ENCODE results near the gene NLE1.
"Not testable (repeated sequence)": the region's sequence is repeated elsewhere in the genome, so short reads cannot be mapped to it uniquely, and the experiment has no call there.

Gene NLE1

GRCh38 chr17:35141681-35142466 is at the start of gene NLE1:
TSS of gene NLE1 (minus strand) at chr17:35142303. CDS start at chr17:35142275, 28 bp downstream.
- DNase-seq: peak; percentile 37

DNA sequence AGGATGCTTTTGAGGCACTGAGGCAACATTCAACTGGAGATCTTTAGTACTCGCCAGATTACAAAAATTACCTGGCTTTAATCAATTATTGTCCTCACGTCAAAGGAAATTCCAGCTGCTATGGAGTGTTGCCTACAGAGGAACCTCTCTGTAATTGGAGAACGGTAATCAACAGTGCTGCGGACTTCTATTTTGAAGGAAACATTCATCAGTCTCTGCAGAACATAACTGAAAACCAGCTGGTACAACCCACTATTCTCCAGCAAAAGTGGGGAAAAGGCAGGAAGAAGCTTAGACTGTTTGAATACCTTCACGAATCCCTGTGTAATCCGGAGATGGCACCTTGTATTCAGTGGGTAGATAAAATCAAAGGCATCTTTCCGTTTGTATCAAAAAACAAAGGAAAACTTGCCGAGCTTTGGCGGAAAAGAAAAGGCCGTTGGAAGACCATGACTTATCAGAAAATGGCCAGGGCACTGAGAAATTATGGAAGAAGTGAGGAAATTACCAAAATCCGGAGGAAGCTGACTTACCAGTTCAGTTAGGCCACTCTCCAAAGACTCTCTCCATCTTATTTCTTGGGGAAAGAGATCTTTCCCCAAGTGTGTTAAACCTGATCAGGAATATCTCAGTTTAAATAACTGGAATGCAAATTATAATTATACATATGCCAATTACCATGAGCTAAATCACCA is 49.0 kb upstream of the NLE1 start:
- no peak for DNase-seq

- no peak for DNase-seq
These were observed 47.2 kb upstream of the NLE1 start for GRCh38 chr17:35189291-35189690.

DNA sequence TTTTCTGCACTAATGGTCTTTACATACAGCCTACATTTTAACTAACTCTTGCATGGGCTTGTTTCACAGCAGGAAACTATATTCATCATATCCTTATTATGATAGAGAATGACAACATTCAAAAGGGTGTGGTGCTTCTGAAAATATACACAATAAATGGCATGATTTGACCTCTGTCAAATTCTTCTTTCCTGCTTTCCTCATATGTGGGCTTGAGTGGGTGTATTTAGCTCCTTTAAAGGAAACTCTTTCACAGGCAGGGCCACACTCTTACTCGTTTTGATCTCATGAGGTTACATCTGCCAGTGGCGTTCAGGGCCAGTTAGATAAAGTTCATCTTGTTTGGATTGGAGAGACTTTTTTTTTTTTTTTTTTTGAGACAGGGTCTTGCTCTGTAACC is 46.0 kb upstream of the NLE1 start:
- no peak for DNase-seq

DNA sequence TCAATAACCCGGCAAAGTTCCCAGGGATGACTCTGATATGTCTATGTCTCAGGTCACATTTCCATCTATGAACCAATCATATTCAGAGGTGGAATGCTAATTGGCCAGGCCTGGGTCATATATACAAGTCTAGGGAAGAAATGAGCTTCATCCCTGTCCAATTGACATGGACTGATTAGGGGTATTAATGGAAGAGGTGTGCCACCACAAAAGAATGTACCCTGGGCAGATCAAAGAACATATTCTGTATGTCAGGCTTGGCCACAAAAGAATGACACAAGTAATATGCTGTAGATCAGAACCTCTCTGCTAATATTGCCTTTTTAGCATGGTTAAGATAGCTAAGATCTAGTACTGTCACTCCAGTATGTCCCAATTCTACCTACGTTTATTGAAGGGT is 45.4 kb upstream of the NLE1 start:
- DNase-seq: no peak

- no peak for DNase-seq
These were observed 43.7 kb upstream of the NLE1 start for GRCh38 chr17:35185849-35186248.

DNA sequence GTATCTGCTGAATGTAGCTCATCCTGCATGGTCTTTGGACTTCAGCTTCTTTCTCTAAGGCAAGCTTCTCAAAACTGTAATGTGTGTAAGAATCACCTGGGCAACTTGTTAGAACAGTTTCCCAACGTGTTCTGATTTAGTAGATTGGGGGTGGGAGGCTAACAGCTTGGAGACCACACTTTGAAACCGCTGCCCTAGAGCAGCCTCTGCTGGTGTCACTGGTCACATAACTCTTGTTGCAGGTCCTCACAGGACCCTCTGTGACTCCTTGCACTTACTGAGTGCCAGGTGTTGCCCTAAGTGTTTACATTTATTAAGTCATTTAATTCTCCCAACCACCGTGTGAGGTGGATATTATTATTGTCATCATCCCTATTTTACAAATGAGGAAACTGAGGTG is 42.2 kb upstream of the NLE1 start:
- no peak for DNase-seq

DNA sequence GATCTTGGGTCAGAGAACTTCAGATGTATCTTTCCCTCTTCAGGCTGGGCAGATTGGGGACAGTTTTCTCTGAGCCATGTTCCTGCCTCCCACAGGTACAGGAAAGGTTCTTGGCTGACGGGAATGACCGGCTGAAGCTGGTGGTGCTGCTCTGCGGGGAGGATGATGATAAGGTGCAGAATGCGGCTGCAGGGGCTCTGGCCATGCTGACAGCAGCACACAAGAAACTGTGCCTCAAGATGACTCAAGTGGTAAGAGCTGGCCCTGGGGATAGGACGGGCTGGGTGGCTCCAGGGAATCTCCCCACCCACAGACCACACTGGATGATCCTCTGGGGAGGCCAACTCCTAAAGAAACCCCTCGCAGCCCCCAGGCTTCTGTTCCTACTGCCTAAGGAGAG is 41.2 kb upstream of the NLE1 start:
- DNase-seq: no peak

- not testable (repeated sequence) for DNase-seq
These were observed 37.3 kb upstream of the NLE1 start for GRCh38 chr17:35179379-35179778.

GRCh38 chr17:35176897-35177296 is 34.8 kb upstream of the NLE1 start:
- DNase-seq: no peak

DNA sequence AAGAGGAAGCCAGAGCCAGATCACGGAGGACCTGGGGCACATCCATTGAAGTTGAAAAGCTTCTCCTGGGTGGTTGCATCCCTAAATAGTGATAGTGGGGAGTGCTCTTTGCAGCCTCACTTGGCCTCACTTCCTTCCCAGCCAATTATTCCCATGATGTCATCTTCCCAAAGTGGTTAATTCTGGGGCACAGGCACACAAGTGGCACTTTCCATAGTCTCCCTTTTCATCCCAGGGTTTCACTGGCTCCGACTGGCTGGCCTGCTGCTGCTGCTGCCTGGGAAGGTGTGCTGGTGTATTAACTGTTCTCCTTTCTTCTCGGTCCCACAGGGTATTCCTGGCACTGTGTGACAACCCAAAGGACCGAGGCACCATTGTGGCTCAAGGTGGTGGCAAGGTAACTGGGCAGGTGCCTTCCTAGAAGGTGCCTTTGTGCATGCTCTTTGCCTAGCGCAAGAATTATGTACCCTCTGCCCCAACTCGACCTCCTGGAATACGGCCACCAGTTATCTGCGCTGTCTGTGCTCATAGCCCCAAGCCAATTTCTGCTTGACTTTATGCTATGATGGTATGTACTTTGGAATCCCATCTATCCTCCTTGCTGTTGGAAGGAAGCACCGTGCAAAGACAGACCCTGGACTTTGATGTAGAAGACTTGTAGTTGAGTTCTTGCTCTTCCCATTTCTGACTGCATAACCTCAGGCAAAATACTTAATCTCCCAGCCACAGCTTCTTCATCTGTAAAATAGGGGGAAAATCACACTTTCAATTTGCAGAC is 33.7 kb upstream of the NLE1 start:
- no peak for DNase-seq

DNA sequence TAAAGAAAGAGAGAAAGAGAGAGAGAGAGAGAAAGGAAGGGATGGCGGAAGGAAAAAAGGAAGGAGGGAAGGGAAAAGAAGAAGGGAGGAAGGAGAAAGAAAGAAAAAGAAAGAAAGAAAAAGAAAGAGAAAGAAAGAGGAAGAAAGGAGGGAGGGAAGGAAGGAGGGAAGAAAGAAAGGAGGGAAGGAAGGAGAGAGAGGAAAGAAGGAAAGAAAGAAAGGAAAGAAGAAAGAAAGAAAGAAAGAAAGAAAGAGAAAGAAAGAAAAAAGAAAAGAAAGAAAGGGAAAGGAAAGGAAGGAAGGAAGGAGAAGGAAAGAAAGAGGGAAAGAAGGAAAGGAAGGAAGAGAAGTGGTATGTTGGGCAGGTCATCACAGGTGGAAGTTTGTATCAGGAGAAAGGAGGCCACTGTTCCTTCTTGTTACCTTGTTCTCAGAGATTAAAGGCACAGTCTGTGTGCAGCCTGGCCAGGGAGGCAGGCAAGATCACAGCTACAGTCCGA is 32.8 kb upstream of the NLE1 start:
- DNase-seq: no peak

DNA sequence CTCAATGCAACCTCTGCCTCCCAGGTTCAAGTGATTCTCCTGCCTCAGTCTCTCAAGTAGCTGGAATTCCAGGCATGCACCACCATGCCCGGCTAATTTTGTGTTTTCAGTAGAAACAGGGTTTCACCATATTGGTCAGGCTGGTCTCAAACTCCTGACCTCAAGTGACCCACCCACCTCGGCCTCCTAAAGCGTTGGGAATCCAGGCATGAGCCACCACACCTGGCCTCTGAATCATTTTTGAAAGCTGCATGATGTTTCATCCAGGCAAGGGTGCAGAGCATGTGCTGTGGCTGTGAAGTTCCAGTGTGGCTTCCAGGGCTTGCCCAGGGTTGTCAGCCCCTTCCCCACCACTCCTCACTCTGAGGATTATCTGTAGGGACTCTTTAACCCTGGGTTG is 30.2 kb upstream of the NLE1 start:
- DNase-seq: not testable (repeated sequence)

DNA sequence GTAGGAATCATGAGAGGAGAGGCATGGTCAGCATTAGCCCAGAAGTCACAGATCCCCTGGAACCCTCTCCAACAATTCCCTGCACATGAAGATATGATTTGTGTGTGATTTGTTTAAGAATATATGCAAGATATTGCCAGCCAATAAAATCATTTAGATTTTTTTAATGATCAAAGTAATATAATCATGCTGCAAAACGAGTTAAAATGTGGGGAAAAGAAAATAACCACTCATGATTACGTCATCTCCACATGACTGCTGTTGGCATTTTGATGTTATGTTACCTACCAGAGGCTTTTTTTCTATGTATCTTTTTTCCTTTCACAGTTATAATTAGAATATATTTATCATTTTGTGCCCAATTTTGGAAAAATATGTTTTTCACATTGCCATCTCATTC is 29.7 kb upstream of the NLE1 start:
- no peak for DNase-seq

DNA sequence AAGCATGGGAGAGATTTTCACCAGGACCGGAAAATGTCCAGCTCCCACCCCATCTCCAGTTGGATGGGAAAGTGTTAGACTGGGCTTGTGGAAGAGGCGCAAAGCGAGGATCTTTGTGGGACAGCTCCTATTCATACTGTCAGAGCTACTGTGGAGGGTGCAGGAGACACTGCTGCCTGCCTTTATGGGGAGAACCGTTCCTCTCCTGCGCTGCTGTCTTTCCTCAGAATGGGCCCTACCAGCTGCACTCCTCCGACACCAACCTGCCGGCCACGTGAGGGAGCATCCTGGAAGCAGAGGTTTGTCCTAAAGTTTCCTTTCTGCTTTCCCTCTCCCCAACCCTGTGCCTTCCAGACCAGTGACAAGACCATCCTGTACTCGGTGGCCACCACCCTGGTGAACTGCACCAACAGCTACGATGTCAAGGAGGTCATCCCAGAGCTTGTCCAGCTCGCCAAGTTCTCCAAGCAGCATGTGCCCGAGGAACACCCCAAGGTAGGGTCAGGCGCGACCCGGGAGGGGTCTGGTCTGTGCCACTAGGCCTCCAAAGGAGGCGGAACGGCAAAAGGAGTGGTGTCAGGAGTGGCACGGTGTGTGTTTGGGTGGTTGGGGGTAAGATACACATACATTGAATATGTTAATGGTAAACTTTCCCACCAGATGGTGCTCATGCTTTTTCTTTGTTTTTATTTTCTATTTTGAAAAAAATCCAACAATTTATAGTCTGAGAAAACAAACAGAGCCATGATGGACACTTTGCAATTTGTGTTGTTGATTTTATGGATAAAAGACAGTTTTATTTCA is 29.1 kb upstream of the NLE1 start:
- peak; percentile 7 for DNase-seq

DNA sequence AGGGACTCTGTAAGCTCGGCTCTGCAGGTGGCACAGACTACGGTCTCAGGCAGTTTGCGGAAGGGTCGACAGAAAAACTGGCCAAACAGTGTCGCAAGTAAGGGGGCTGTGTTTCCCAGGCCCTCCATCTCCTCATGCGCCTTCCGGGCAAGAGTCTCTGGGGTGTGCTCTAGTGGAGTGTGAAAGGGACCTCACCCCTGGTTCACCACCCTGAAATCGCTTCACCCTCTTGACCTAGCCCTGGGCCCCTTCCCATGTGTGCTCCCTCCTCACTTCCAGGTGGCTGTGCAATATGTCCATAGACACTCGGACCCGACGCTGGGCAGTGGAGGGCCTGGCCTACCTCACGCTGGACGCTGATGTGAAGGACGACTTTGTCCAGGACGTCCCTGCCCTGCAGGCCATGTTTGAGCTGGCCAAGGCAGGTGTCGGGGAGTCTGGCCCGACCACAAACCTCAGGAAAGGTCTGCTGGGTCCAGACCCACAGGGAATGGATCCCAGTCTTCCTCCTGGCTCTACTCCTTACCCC is 27.8 kb upstream of the NLE1 start:
- DNase-seq: no peak

- DNase-seq: no peak
These were observed 25.6 kb upstream of the NLE1 start for GRCh38 chr17:35167666-35168065.

DNA sequence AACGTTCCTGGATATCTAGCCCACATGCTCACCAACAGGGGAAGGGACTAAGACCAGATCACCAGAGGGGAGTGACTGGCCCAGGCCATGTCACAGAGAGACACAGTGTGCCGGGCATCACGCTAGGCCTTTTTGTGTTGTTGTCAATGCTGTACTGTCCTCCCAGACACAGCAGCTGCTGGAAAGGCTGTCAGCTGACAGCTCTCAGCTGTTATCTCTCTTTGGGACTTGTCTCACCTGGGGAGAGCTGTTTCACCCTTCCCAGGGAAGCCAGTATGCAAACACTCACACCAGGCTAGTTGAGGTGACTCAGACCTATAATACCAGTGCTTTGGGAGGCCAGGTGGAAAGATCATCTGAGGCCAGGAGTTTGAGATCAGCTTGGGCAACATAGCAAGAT is 24.9 kb upstream of the NLE1 start:
- no peak for DNase-seq

DNA sequence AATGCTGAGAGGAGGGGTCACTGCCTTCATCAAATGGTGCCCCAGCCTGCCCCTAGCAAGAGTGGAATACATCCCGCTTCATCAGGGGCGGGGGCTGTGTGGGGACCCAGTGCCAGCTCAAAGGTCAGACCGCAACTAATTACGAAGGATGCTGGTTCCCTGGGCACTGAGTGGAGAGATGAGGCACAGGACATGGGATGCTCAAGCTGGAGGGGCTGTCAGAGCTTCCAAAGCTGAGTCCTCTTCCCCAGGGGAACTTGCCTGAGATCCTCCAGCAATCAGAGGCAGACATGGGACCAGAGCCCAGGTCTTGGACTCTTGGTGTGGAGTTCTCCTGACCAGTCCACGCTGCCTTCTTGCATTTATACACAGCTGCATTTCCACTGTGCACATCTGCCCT is 24.4 kb upstream of the NLE1 start:
- DNase-seq: no peak

- DNase-seq: no peak
These were observed 22.6 kb upstream of the NLE1 start for GRCh38 chr17:35164716-35165115.

DNA sequence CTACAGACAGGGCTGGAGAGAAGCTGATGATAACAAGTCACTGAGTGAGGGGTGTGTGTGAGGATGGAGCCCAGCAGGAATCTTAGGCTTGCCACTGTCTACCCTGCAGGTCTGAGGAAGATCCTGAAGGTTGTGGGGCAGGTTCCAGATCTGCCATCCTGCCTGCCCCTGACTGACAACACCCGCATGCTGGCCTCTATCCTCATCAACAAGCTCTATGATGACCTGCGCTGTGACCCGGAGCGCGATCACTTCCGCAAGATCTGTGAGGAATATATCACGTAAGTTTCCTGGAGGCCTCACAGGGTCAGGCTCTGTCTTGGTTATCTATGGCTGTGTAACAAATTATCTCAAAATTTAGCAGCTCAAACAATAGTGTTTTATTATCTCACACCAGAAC is 21.8 kb upstream of the NLE1 start:
- DNase-seq: no peak

GRCh38 chr17:35162755-35163154 is 20.7 kb upstream of the NLE1 start:
- no peak for DNase-seq

Measured in amniotic stem cell (primary cell).